Adrenal gland (tissue), 5 donors: ENCODE results near the gene ZCCHC9.

Experiments
- CTCF ChIP-seq, 6 experiments: fragments of 450-650 bp in 4 of 6; fragments of 200-600 bp in 2 of 6; sonication (generic) in 1 of 6; IDR thresholded peaks; 1 replicate in 5 of 6; 2 replicates in 1 of 6; pipeline versions ENCODE4 v1.5.1 to v1.8.0; 2016 to 2021; ENCODE audit warnings: antibody characterized with exemption in 6 of 6, mild to moderate bottlenecking in 2 of 6, moderate library complexity in 1 of 6
- POLR2A ChIP-seq, 2 donors: fragments of 450-650 bp; IDR thresholded peaks; one replicate each; pipeline ENCODE4 v1.6.1; 2017; ENCODE audit warnings: antibody characterized with exemption in 2 of 2, mild to moderate bottlenecking in 2 of 2, moderate library complexity in 1 of 2
- donor health status: DM: no; HTN: no; CAD: no.

- TF ChIP-seq CTCF (IDR thresholded peaks at IDR 0.05) (no peak), POLR2A (IDR thresholded peaks at IDR 0.05) (no peak)
Observed at GRCh38 chr5:81297531-81297930, 3.9 kb upstream of the ZCCHC9 start.
